IPS-NIHi11 (cell line): ENCODE measurements around the gene UBA52.
"Not testable (repeated sequence)": the region's sequence is repeated elsewhere in the genome, so short reads cannot be mapped to it uniquely, and the experiment has no call there.

ENCODE experiments used
- DNase-seq: peaks from one replicate; pipeline ENCODE4 v3.0.0; 2012; ENCODE audit warnings: mixed read lengths, low spot score

UBA52 gene

GRCh38 chr19:18557411-18558201 lies 14.1 kb upstream of the UBA52 start, which contains the start of gene KXD1:
TSS of gene KXD1 (plus strand) at chr19:18557870. CDS start at chr19:18562057, 4,187 bp downstream.
- peak; percentile 95 for DNase-seq

- no peak for DNase-seq
Observed at GRCh38 chr19:18558202-18558555, 13.5 kb upstream of the UBA52 start.

- DNase-seq = no peak
Observed at GRCh38 chr19:18558604-18559003, 13.1 kb upstream of the UBA52 start.

- DNase-seq = no peak
Observed at GRCh38 chr19:18559685-18560084, 12.0 kb upstream of the UBA52 start.

GRCh38 chr19:18562086-18562485 lies 9.6 kb upstream of the UBA52 start:
- no peak for DNase-seq

- DNase-seq = no peak
Observed at GRCh38 chr19:18566953-18567352, 4.7 kb upstream of the UBA52 start.

- DNase-seq = no peak
Observed at GRCh38 chr19:18568367-18568766, 3.3 kb upstream of the UBA52 start.

- no peak for DNase-seq
Observed at GRCh38 chr19:18574691-18575291, 3.1 kb downstream of the UBA52 start.

GRCh38 chr19:18576383-18576782 lies 4.7 kb downstream of the UBA52 start:
- no peak for DNase-seq

GRCh38 chr19:18577365-18577914 lies 5.8 kb downstream of the UBA52 start:
- DNase-seq = no peak

- DNase-seq = no peak
Observed at GRCh38 chr19:18580311-18580710, 8.7 kb downstream of the UBA52 start.

- DNase-seq = no peak
Observed at GRCh38 chr19:18586306-18586705, 14.6 kb downstream of the UBA52 start.

- no peak for DNase-seq
Observed at GRCh38 chr19:18587561-18587960, 15.9 kb downstream of the UBA52 start.

GRCh38 chr19:18587962-18588610 lies 16.4 kb downstream of the UBA52 start:
- DNase-seq = no peak

- DNase-seq = peak; percentile 87
Observed at GRCh38 chr19:18588611-18589379, 17.1 kb downstream of the UBA52 start, which contains the start of gene REX1BD. TSS of gene REX1BD (plus strand) at chr19:18588798. CDS start at chr19:18588802, 4 bp downstream.

GRCh38 chr19:18589380-18590272 lies 18.0 kb downstream of the UBA52 start:
- peak; percentile 54 for DNase-seq

- peak; percentile 72 for DNase-seq
Observed at GRCh38 chr19:18590273-18591272, 18.9 kb downstream of the UBA52 start.

GRCh38 chr19:18591735-18592385 lies 20.2 kb downstream of the UBA52 start:
- DNase-seq = no peak

- DNase-seq = not testable (repeated sequence)
Observed at GRCh38 chr19:18592732-18593131, 21.1 kb downstream of the UBA52 start.
